Nasal cavity respiratory epithelium epithelial cell of viscerocranial mucosa (primary cell): ENCODE measurements around the gene PROS1. TPM values are rescaled to one million over a fixed set of nuclear protein-coding genes. Genes with fewer than 3 reads are reported as not detected.

Source experiments
- total RNA-seq: library from RNA; depleted of rRNA; stranded (reverse); fragments of >200 nt; gene quantifications from 2 replicates; pipeline ENCODE4 v1.2.3, GENCODE V29; 2014

Gene PROS1
- total RNA-seq = 4.1 and 19.1 TPM in 2 replicates

GRCh38 chr3:93973131-93974126 is at the start of gene PROS1:
PROS1 (minus strand) TSS chr3:93973896; CDS start chr3:93973749, 147 bp downstream.

GRCh38 chr3:93979850-93980676 is 6.4 kb upstream of the PROS1 start, which contains the start of gene ARL13B:
ARL13B (plus strand) TSS chr3:93980155; CDS start chr3:93980424, 269 bp downstream.

Other genes starting within 250 kb of the PROS1 start
- gene ARL13B, start 6.3 kb upstream of the PROS1 start, total RNA-seq = 11.6 and 14.9 TPM in 2 replicates
- 1.4 and 2.1 TPM in 2 replicates for gene STX19, start 54.7 kb upstream of the PROS1 start, total RNA-seq
- gene DHFR2, start 89.0 kb upstream of the PROS1 start, total RNA-seq = 2.4 and 4.2 TPM in 2 replicates
- gene NSUN3, start 89.2 kb upstream of the PROS1 start, total RNA-seq = 8.2 and 12.7 TPM in 2 replicates